Loucy (cell line): Measurements from ENCODE around the gene RABGAP1.

Experiments used
- EZH2phosphoT487 ChIP-seq: fragments of 200-600 bp; IDR thresholded peaks from 2 replicates; pipeline ENCODE4 v1.6.1; 2018; ENCODE audit warnings: antibody characterized with exemption, mild to moderate bottlenecking, moderate library complexity, borderline replicate concordance
- TF ChIP-seq, protein P1 (sequence below): fragments of 200-600 bp; sonication (generic); conservative IDR thresholded peaks from 2 replicates; pipeline ENCODE4 v1.5.1; 2014; ENCODE audit warnings: mild to moderate bottlenecking, antibody characterized with exemption, low read length

- TF ChIP-seq, protein P1, sequence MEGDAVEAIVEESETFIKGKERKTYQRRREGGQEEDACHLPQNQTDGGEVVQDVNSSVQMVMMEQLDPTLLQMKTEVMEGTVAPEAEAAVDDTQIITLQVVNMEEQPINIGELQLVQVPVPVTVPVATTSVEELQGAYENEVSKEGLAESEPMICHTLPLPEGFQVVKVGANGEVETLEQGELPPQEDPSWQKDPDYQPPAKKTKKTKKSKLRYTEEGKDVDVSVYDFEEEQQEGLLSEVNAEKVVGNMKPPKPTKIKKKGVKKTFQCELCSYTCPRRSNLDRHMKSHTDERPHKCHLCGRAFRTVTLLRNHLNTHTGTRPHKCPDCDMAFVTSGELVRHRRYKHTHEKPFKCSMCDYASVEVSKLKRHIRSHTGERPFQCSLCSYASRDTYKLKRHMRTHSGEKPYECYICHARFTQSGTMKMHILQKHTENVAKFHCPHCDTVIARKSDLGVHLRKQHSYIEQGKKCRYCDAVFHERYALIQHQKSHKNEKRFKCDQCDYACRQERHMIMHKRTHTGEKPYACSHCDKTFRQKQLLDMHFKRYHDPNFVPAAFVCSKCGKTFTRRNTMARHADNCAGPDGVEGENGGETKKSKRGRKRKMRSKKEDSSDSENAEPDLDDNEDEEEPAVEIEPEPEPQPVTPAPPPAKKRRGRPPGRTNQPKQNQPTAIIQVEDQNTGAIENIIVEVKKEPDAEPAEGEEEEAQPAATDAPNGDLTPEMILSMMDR: no peak
- TF ChIP-seq EZH2phosphoT487: no peak
Observed at GRCh38 chr9:123131993-123132392, 191.2 kb downstream of the RABGAP1 start.
